Nephron (organoid): ENCODE measurements around the gene DEPDC4.

Experiments used
- H3K27ac Mint-ChIP-seq, 3 experiments: 2 replicates each; pipeline ENCODE4 v1.8.0; 2020; ENCODE audit warnings: mixed read lengths in 3 of 3, mild to moderate bottlenecking in 2 of 3, moderate library complexity in 1 of 3
- H3K27me3 Mint-ChIP-seq: 2 replicates; pipeline ENCODE4 v1.8.0; 2021; ENCODE audit warnings: low read depth, mild to moderate bottlenecking, moderate library complexity, mixed read lengths
- H3K36me3 Mint-ChIP-seq: 2 replicates; pipeline ENCODE4 v1.8.0; 2020; ENCODE audit warnings: low read depth, mixed read lengths
- H3K4me1 Mint-ChIP-seq: 2 replicates; pipeline ENCODE4 v1.8.0; 2020; ENCODE audit warnings: mixed read lengths
- H3K4me3 Mint-ChIP-seq, 3 experiments: 2 replicates each; pipeline ENCODE4 v1.8.0; 2020; ENCODE audit warnings: mild to moderate bottlenecking in 3 of 3, mixed read lengths in 3 of 3, moderate library complexity in 2 of 3
- H3K9me3 Mint-ChIP-seq: 2 replicates; pipeline ENCODE4 v1.8.0; 2020; ENCODE audit warnings: mixed read lengths
- TF ChIP-seq, protein P1 (sequence below), 3 experiments: fragments of 200-600 bp; sonication (generic); IDR thresholded peaks; one replicate each; pipeline ENCODE4 v1.5.0; 2021; ENCODE audit warnings: antibody characterized with exemption in 3 of 3; ENCODE audit not compliant: unreplicated experiment in 3 of 3

DEPDC4 gene

DNA sequence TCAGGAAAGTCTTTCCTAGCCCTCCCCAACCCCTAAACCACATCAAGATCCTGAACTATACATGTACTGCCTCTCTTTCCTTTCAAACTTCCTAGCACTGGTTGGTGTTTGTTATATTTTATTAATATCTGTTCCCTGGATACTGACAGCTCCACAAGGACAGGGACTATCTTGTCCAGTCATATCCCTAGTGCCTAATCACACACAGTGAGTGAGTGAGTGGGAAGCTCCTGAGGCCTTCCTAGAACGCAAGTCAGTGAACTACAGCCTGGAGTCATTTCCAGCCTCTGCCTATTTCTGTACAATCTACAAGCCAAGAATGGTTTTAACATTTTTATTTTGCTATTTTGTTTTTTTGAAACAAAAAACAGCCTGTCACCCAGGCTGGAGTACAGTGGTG lies 73.8 kb downstream of the DEPDC4 start:
- TF ChIP-seq, protein P1, sequence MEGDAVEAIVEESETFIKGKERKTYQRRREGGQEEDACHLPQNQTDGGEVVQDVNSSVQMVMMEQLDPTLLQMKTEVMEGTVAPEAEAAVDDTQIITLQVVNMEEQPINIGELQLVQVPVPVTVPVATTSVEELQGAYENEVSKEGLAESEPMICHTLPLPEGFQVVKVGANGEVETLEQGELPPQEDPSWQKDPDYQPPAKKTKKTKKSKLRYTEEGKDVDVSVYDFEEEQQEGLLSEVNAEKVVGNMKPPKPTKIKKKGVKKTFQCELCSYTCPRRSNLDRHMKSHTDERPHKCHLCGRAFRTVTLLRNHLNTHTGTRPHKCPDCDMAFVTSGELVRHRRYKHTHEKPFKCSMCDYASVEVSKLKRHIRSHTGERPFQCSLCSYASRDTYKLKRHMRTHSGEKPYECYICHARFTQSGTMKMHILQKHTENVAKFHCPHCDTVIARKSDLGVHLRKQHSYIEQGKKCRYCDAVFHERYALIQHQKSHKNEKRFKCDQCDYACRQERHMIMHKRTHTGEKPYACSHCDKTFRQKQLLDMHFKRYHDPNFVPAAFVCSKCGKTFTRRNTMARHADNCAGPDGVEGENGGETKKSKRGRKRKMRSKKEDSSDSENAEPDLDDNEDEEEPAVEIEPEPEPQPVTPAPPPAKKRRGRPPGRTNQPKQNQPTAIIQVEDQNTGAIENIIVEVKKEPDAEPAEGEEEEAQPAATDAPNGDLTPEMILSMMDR (IDR thresholded peaks at IDR 0.05; ENCODE audit: unreplicated experiment in 3 of 3) = no peak
- peaks cover 9% of the 10 kb centered on the region for H3K27me3 Mint-ChIP-seq
- no peak overlapping the region for H3K4me3 Mint-ChIP-seq
- peaks cover 6% of the 10 kb centered on the region for H3K4me1 Mint-ChIP-seq
- no peak overlapping the region for H3K27ac Mint-ChIP-seq
- no peaks in the 10 kb centered on the region for H3K36me3 Mint-ChIP-seq
- H3K9me3 Mint-ChIP-seq = no peaks in the 10 kb centered on the region
